SK-N-SH (cell line): ENCODE data around the gene ZNF780B. TPM values are rescaled to one million over a fixed set of nuclear protein-coding genes. Genes with fewer than 3 reads are reported as not detected.
A peak's percentile ranks its signal among the peaks of the same experiment; 100 is the strongest.

Experiments used
- CTCF ChIA-PET: fragments of 300-600, 350-600 bp; formaldehyde crosslinking; extraction: SDS; loops from one replicate; lab custom pipeline; 2021; lab: Yijun Ruan, JAX
- POLR2A ChIA-PET: fragments of 350-600 bp; sonication (Branson Sonifier 250); formaldehyde crosslinking; extraction: SDS; loops from one replicate; lab custom pipeline; 2020; ENCODE audit warnings: antibody characterized with exemption, inconsistent platforms; lab: Yijun Ruan, JAX
- DNase-seq: peaks from one replicate; pipeline ENCODE4 v3.0.0; 2012
- H2AFZ ChIP-seq: fragments of 200-600 bp; sonication (generic); 2 replicates; pipeline ENCODE4 v1.8.1; 2016; ENCODE audit warnings: antibody characterized with exemption, mild to moderate bottlenecking, low read depth
- H3F3A ChIP-seq: fragments of 200-600 bp; sonication (generic); replicated peaks from 2 replicates; pipeline ENCODE3; 2016; ENCODE audit warnings: antibody characterized with exemption, mild to moderate bottlenecking; ENCODE audit not compliant: insufficient read depth
- H3K27ac ChIP-seq, 2 experiments: fragments of 200-500 bp in 1 of 2; fragments of 200-600 bp in 1 of 2; sonication (Bioruptor generic) in 1 of 2; sonication (generic), shearing (Covaris generic) in 1 of 2; 2 replicates each; pipeline versions ENCODE4 v1.5.1 to v1.6.1; 2014 to 2016; ENCODE audit warnings: low read depth in 2 of 2, inconsistent platforms in 1 of 2, low read length in 1 of 2, mild to moderate bottlenecking in 1 of 2, mixed read lengths in 1 of 2
- H3K27me3 ChIP-seq: fragments of 200-600 bp; sonication (generic), shearing (Covaris generic); 2 replicates; pipeline ENCODE4 v1.6.1; 2016; ENCODE audit warnings: mixed run types; ENCODE audit not compliant: insufficient read depth
- H3K36me3 ChIP-seq, 2 experiments: fragments of 200-500 bp in 1 of 2; fragments of 200-600 bp in 1 of 2; sonication (Bioruptor generic) in 1 of 2; sonication (generic) in 1 of 2; replicated peaks in 1 of 2; 2 replicates each; pipeline versions ENCODE3 to v1.5.1; 2014 to 2016; ENCODE audit warnings: low read length in 1 of 2, mild to moderate bottlenecking in 1 of 2; ENCODE audit not compliant: insufficient read depth in 2 of 2, control insufficient read depth in 1 of 2
- H3K4me1 ChIP-seq, 2 experiments: fragments of 200-500 bp in 1 of 2; fragments of 200-600 bp in 1 of 2; sonication (Bioruptor generic) in 1 of 2; sonication (generic), shearing (Covaris generic) in 1 of 2; 2 replicates each; pipeline versions ENCODE4 v1.5.1 to v1.6.1; 2014 to 2016; ENCODE audit warnings: low read depth in 1 of 2, low read length in 1 of 2, mixed run types in 1 of 2; ENCODE audit not compliant: insufficient read depth in 2 of 2, control insufficient read depth in 1 of 2
- H3K4me2 ChIP-seq: fragments of 200-600 bp; sonication (generic), shearing (Covaris generic); 2 replicates; pipeline ENCODE4 v1.6.1; 2017; ENCODE audit warnings: mixed run types
- H3K4me3 ChIP-seq, 2 experiments: fragments of 200-500 bp in 1 of 2; fragments of 200-600 bp in 1 of 2; sonication (Bioruptor generic) in 1 of 2; sonication (generic), shearing (Covaris generic) in 1 of 2; 2 replicates each; pipeline versions ENCODE4 v1.5.1 to v1.8.1; 2014 to 2016; ENCODE audit warnings: low read depth in 2 of 2, inconsistent platforms in 1 of 2, low read length in 1 of 2, mild to moderate bottlenecking in 1 of 2, mixed read lengths in 1 of 2, moderate library complexity in 1 of 2
- H3K79me2 ChIP-seq: fragments of 200-600 bp; sonication (generic); 2 replicates; pipeline ENCODE4 v1.8.1; 2017; ENCODE audit warnings: mild to moderate bottlenecking; ENCODE audit not compliant: insufficient read depth
- H3K9ac ChIP-seq: fragments of 200-600 bp; sonication (generic); 2 replicates; pipeline ENCODE4 v1.6.1; 2017; ENCODE audit warnings: mixed run types
- H3K9me2 ChIP-seq: fragments of 200-600 bp; sonication (generic); 2 replicates; pipeline ENCODE4 v1.6.1; 2017; ENCODE audit warnings: mixed run types
- H3K9me3 ChIP-seq: fragments of 200-600 bp; sonication (generic); 2 replicates; pipeline ENCODE4 v1.6.1; 2017; ENCODE audit warnings: mixed run types, mild to moderate bottlenecking, moderate library complexity
- H4K20me1 ChIP-seq: fragments of 200-600 bp; sonication (generic); 2 replicates; pipeline ENCODE4 v1.6.1; 2017; ENCODE audit warnings: mild to moderate bottlenecking, mixed run types; ENCODE audit not compliant: insufficient read depth
- ELF1 ChIP-seq: IDR thresholded peaks from 2 replicates; pipeline ENCODE4 v1.4.0; 2012
- EZH2phosphoT487 ChIP-seq: fragments of 200-600 bp; sonication (generic); IDR thresholded peaks from 2 replicates; pipeline ENCODE4 v1.6.1; 2017; ENCODE audit warnings: low read depth, mixed run types, mild to moderate bottlenecking, antibody characterized with exemption, moderate library complexity, borderline replicate concordance
- FOXJ3 ChIP-seq: sonication (generic); formaldehyde crosslinking; IDR thresholded peaks from 2 replicates; pipeline ENCODE4 v1.5.1; 2020; ENCODE audit warnings: mild to moderate bottlenecking, missing genetic modification reagents
- FOXM1 ChIP-seq: IDR thresholded peaks from 2 replicates; pipeline ENCODE4 v1.4.0; 2012; ENCODE audit warnings: low read depth, mild to moderate bottlenecking
- GATA2 ChIP-seq: sonication (generic); formaldehyde crosslinking; IDR thresholded peaks from 2 replicates; pipeline ENCODE4 v1.5.0; 2020; ENCODE audit warnings: mild to moderate bottlenecking, missing genetic modification reagents
- MAX ChIP-seq: IDR thresholded peaks from 2 replicates; pipeline ENCODE4 v1.4.0; 2012; ENCODE audit warnings: low read depth
- MEF2A ChIP-seq: IDR thresholded peaks from 2 replicates; pipeline ENCODE4 v1.4.0; 2012; ENCODE audit warnings: low read depth, borderline replicate concordance
- NFIC ChIP-seq: IDR thresholded peaks from 2 replicates; pipeline ENCODE4 v1.4.0; 2012; ENCODE audit warnings: borderline replicate concordance
- PBX3 ChIP-seq: IDR thresholded peaks from 2 replicates; pipeline ENCODE4; 2012
- RAD21 ChIP-seq: IDR thresholded peaks from 2 replicates; pipeline ENCODE4 v1.6.1; 2012; ENCODE audit warnings: mild to moderate bottlenecking, low read length
- TEAD4 ChIP-seq: IDR thresholded peaks from 2 replicates; pipeline ENCODE4 v1.4.0; 2012; ENCODE audit warnings: mild to moderate bottlenecking, borderline replicate concordance; ENCODE audit not compliant: insufficient read depth
- whole genome bisulfite sequencing: methylation state at CpG from one replicate; pipeline ENCODE4 v1.1.6; 2017; ENCODE audit warnings: low lambda C conversion rate; 5-methylcytosine and 5-hydroxymethylcytosine counted together
- polyA plus RNA-seq, 3 experiments: library from polyadenylated mRNA; depleted of rRNA; stranded (reverse); fragments of >200 nt; gene quantifications; 2 replicates each; pipeline ENCODE4 v1.2.3, GENCODE V29; 2012
- TF ChIP-seq, protein P1 (sequence below): fragments of 200-600 bp; sonication (generic); IDR thresholded peaks from 2 replicates; pipeline ENCODE4 v1.6.1; 2017; ENCODE audit warnings: antibody characterized with exemption, mild to moderate bottlenecking, moderate library complexity
- TF ChIP-seq, protein P2 (sequence below): fragments of 150-350 bp; IDR thresholded peaks from 2 replicates; pipeline ENCODE4 v1.6.1; 2016; ENCODE audit warnings: mild to moderate bottlenecking, low read depth, low read length

The ZNF780B gene
- polyA plus RNA-seq, 1 of the 3 experiments (the other 2 are of a cell fraction): 7.0 TPM

- H3K27me3 ChIP-seq: no peaks in the 10 kb centered on the region
- DNase-seq: no peak
- no peak overlapping the region for H3K4me3 ChIP-seq
- no peak for TF ChIP-seq RAD21
- no peak for TF ChIP-seq FOXJ3
- no peak for TF ChIP-seq NFIC
- TF ChIP-seq EZH2phosphoT487: no peak
- no peak for TF ChIP-seq MAX
- no peak for TF ChIP-seq FOXM1
- TF ChIP-seq, protein P1, sequence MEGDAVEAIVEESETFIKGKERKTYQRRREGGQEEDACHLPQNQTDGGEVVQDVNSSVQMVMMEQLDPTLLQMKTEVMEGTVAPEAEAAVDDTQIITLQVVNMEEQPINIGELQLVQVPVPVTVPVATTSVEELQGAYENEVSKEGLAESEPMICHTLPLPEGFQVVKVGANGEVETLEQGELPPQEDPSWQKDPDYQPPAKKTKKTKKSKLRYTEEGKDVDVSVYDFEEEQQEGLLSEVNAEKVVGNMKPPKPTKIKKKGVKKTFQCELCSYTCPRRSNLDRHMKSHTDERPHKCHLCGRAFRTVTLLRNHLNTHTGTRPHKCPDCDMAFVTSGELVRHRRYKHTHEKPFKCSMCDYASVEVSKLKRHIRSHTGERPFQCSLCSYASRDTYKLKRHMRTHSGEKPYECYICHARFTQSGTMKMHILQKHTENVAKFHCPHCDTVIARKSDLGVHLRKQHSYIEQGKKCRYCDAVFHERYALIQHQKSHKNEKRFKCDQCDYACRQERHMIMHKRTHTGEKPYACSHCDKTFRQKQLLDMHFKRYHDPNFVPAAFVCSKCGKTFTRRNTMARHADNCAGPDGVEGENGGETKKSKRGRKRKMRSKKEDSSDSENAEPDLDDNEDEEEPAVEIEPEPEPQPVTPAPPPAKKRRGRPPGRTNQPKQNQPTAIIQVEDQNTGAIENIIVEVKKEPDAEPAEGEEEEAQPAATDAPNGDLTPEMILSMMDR: no peak
- no peak for TF ChIP-seq TEAD4
- TF ChIP-seq, protein P2, sequence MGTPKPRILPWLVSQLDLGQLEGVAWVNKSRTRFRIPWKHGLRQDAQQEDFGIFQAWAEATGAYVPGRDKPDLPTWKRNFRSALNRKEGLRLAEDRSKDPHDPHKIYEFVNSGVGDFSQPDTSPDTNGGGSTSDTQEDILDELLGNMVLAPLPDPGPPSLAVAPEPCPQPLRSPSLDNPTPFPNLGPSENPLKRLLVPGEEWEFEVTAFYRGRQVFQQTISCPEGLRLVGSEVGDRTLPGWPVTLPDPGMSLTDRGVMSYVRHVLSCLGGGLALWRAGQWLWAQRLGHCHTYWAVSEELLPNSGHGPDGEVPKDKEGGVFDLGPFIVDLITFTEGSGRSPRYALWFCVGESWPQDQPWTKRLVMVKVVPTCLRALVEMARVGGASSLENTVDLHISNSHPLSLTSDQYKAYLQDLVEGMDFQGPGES: no peak
- no peaks in the 10 kb centered on the region for H3F3A ChIP-seq
- POLR2A ChIA-PET: no interaction called here
- CTCF ChIA-PET: no interaction called here
- H2AFZ ChIP-seq: no peak overlapping the region
- H3K9me2 ChIP-seq: no peaks in the 10 kb centered on the region
- no peaks in the 10 kb centered on the region for H4K20me1 ChIP-seq
- no peak overlapping the region for H3K4me2 ChIP-seq
- no peak overlapping the region for H3K27ac ChIP-seq
- H3K79me2 ChIP-seq: peaks cover 18% of the 10 kb centered on the region
- H3K9ac ChIP-seq: no peak overlapping the region
- peaks cover 0 to 4% of the 10 kb centered on the region in 2 experiments for H3K36me3 ChIP-seq
- whole genome bisulfite sequencing: 71% methylated on average over 1 of the region's 1 CpG
- H3K4me1 ChIP-seq: peaks cover 0 to 5% of the 10 kb centered on the region in 2 experiments; a peak in 2 of 4 replicates
- H3K9me3 ChIP-seq: peaks cover 14% of the 10 kb centered on the region
Observed at GRCh38 chr19:40059624-40060023, 3.6 kb upstream of the ZNF780B start.

- 87% methylated on average over 1 of the region's 1 CpG for WGBS
- Histone ChIP-seq H3K36me3 (peaks cover 0 to 18% of the 10 kb centered on the region in 2 experiments), H3K27me3 (no peaks in the 10 kb centered on the region), H2AFZ (peak overlapping the region; percentile 100), H3K9me3 (peaks cover 9% of the 10 kb centered on the region), H3F3A (no peaks in the 10 kb centered on the region), H3K4me1 (peaks cover 0 to 6% of the 10 kb centered on the region in 2 experiments; a peak in 2 of 4 replicates), H3K4me3 (peak overlapping the region; percentile 80 to 99; a peak in 2 of 4 replicates), H3K4me2 (peak overlapping the region; percentile 88), H3K9ac (no peak overlapping the region), H3K79me2 (peaks cover 42% of the 10 kb centered on the region), H3K27ac (no peak overlapping the region), H4K20me1 (no peaks in the 10 kb centered on the region), H3K9me2 (no peaks in the 10 kb centered on the region)
- DNase-seq: no peak
- POLR2A ChIA-PET: no interaction called here
- no peak for TF ChIP-seq ELF1
- TF ChIP-seq PBX3: no peak
- no peak for TF ChIP-seq MEF2A
- no peak for TF ChIP-seq GATA2 (CRISPR knock-in tag)
- CTCF ChIA-PET: interaction anchor here (1.4 kb wide), 1 partner anchor 23 kb away, joined by 4 read pairs; no protein-coding TSS in a partner anchor
Observed at GRCh38 chr19:40057166-40057565, 1.1 kb upstream of the ZNF780B start.
